Ectodermal cell (in vitro differentiated cells): Measurements from ENCODE around the gene DCAF8L2.
"Not testable (repeated sequence)": the region's sequence is repeated elsewhere in the genome, so short reads cannot be mapped to it uniquely, and the experiment has no call there.

Source experiments
- H3K27ac ChIP-seq: 2 replicates; pipeline ENCODE4 v1.7.0; 2013; ENCODE audit warnings: mild to moderate bottlenecking, low read depth, low read length; ENCODE audit not compliant: insufficient read depth, poor library complexity, severe bottlenecking
- H3K27me3 ChIP-seq: 2 replicates; pipeline ENCODE4 v1.7.0; 2013; ENCODE audit warnings: mild to moderate bottlenecking, low read length; ENCODE audit not compliant: insufficient read depth, control insufficient read depth, poor library complexity, severe bottlenecking
- H3K36me3 ChIP-seq: one replicate; pipeline ENCODE4 v1.7.0; 2013; ENCODE audit warnings: low read length; ENCODE audit not compliant: control insufficient read depth, insufficient read depth
- H3K4me1 ChIP-seq: one replicate; pipeline ENCODE4 v1.7.0; 2013; ENCODE audit warnings: low read length; ENCODE audit not compliant: control insufficient read depth, insufficient read depth
- H3K4me3 ChIP-seq: 2 replicates; pipeline ENCODE4 v1.7.0; 2013; ENCODE audit warnings: low read depth, low read length, control low read depth; ENCODE audit not compliant: insufficient read depth
- H3K9me3 ChIP-seq: 2 replicates; pipeline ENCODE4 v1.7.0; 2013; ENCODE audit warnings: mild to moderate bottlenecking, low read length, moderate library complexity; ENCODE audit not compliant: control insufficient read depth
- WGBS, 2 experiments: methylation state at CpG; one replicate each; pipeline ENCODE4 v1.1.7; 2013; ENCODE audit warnings: missing lambda C conversion rate in 2 of 2; 5-methylcytosine and 5-hydroxymethylcytosine counted together

Gene DCAF8L2

GRCh38 chrX:27731962-27732361, 141.8 kb downstream of the DCAF8L2 start:
- no peaks in the 10 kb centered on the region for H3K36me3 ChIP-seq
- no peaks in the 10 kb centered on the region for H3K9me3 ChIP-seq
- H3K4me3 ChIP-seq = no peak overlapping the region
- no peak overlapping the region for H3K27ac ChIP-seq
- no peaks in the 10 kb centered on the region for H3K4me1 ChIP-seq
- WGBS, 2 experiments = 92 to 97% methylated on average over 3 to 4 of the region's 5 CpGs
- no peaks in the 10 kb centered on the region for H3K27me3 ChIP-seq

DNA sequence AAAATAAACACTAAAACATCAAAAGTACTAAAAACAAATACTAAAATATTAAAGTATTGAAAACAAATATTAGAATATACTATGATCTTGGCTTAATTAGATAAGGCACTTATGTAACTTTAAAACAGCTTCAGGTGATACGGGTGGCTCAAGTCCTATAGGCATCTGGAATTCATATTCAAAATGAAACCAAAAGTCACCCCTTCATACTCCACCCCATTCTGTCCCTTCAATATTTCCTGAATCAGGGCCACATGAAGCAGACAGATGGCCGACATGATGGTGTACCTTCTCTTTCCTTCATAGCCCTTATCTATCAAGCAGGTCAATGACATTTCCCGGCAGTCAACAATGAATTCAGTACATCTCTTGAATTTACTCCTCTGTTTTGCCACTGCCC, 145.8 kb downstream of the DCAF8L2 start:
- 90 to 93% methylated on average over 3 of the region's 3 CpGs for WGBS, 2 experiments
- no peaks in the 10 kb centered on the region for H3K36me3 ChIP-seq
- H3K27me3 ChIP-seq = no peaks in the 10 kb centered on the region
- H3K4me3 ChIP-seq = no peak overlapping the region
- H3K4me1 ChIP-seq = no peaks in the 10 kb centered on the region
- H3K27ac ChIP-seq = no peak overlapping the region
- H3K9me3 ChIP-seq = no peaks in the 10 kb centered on the region

GRCh38 chrX:27740933-27741332, 150.8 kb downstream of the DCAF8L2 start:
- Histone ChIP-seq H3K4me3 (no peak overlapping the region), H3K36me3 (no peaks in the 10 kb centered on the region), H3K4me1 (no peaks in the 10 kb centered on the region), H3K27me3 (no peaks in the 10 kb centered on the region), H3K9me3 (no peaks in the 10 kb centered on the region), H3K27ac (no peak overlapping the region)
- WGBS, 2 experiments = 88 to 97% methylated on average over 2 to 3 of the region's 5 CpGs

DNA sequence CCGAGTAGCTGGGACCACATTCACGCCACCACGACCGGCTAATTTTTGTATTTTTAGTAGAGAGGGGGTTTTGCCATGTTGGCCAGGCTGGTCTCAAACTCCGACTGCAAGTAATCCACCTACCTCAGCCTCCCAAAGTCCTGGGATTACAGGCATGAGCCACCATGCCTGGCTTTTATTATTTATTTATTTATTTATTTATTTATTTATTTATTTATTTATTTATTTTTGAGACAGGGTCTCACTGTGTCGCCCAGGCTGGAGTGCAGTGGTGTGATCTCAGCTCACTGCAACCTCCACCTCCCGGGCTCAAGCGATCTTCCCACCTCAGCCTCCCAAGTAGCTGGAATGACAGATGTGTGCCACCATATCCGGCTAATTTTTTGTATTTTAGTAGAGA, 153.4 kb downstream of the DCAF8L2 start:
- not testable (repeated sequence) for H3K4me3 ChIP-seq, H3K27me3 ChIP-seq, H3K27ac ChIP-seq, H3K9me3 ChIP-seq, H3K4me1 ChIP-seq, H3K36me3 ChIP-seq
- WGBS, 2 experiments = 93 to 96% methylated on average over 4 to 9 of the region's 9 CpGs

DNA sequence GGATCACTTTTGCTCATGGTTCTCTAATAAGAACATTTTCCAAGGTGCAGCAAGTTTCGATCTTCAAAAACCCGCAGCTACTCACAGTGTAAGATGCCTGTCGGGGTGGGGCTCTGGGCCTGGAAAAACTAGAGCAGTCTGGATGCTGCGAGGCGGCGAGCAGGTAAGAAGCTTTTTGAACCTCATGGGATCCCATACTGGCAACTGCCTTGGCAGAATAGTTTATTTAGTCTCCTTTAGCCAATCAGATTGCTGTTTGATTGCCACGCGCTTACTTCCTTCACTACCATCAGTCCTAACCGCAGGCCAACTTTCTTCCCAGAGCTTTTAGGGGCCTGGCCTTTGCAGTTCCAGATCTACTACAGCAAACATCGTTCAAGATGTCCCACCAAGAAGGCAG, 156.4 kb downstream of the DCAF8L2 start:
- Histone ChIP-seq H3K27ac (no peak overlapping the region), H3K9me3 (no peaks in the 10 kb centered on the region), H3K4me1 (no peaks in the 10 kb centered on the region), H3K36me3 (no peaks in the 10 kb centered on the region), H3K4me3 (no peak overlapping the region), H3K27me3 (no peaks in the 10 kb centered on the region)
- WGBS, 2 experiments = 94 to 99% methylated on average over 10 of the region's 10 CpGs

- not testable (repeated sequence) for H3K4me1 ChIP-seq, H3K9me3 ChIP-seq, H3K36me3 ChIP-seq, H3K27me3 ChIP-seq, H3K4me3 ChIP-seq, H3K27ac ChIP-seq
- 100% methylated on average over 1 of the region's 2 CpGs; no CpG with 5 or more reads in 1 of the 2 experiments for whole genome bisulfite sequencing, 2 experiments
Measured at GRCh38 chrX:27750298-27750697, 160.2 kb downstream of the DCAF8L2 start.

DNA sequence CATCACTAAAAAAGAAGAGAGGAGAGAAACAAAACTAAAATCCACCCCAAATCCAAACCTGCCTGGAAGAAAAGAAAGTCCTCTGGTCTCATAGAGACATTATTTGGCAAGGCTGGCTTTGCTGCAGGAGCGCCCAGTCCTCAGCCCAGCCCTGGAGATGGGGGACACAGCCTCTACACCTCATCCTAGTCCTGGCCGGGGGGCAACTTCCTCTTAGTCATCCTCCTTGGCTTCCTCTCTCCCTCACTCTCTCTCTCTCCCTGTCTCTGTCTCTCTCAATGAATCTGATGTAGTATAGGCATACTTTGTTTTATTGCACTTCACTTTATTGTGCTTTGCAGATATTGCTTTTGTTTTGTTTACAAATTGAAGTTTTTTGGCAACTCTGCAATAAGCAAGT, 161.8 kb downstream of the DCAF8L2 start:
- Histone ChIP-seq H3K4me3 (no peak overlapping the region), H3K27me3 (no peaks in the 10 kb centered on the region), H3K9me3 (no peaks in the 10 kb centered on the region), H3K4me1 (no peaks in the 10 kb centered on the region), H3K27ac (no peak overlapping the region), H3K36me3 (no peaks in the 10 kb centered on the region)
- WGBS, 2 experiments = 45 to 50% methylated on average over 2 of the region's 2 CpGs

GRCh38 chrX:27765718-27766117, 175.6 kb downstream of the DCAF8L2 start:
- WGBS, 2 experiments = 86 to 91% methylated on average over 10 to 11 of the region's 12 CpGs
- Histone ChIP-seq H3K27me3 (no peaks in the 10 kb centered on the region), H3K36me3 (no peaks in the 10 kb centered on the region), H3K9me3 (no peaks in the 10 kb centered on the region), H3K27ac (no peak overlapping the region), H3K4me1 (no peaks in the 10 kb centered on the region), H3K4me3 (no peak overlapping the region)

DNA sequence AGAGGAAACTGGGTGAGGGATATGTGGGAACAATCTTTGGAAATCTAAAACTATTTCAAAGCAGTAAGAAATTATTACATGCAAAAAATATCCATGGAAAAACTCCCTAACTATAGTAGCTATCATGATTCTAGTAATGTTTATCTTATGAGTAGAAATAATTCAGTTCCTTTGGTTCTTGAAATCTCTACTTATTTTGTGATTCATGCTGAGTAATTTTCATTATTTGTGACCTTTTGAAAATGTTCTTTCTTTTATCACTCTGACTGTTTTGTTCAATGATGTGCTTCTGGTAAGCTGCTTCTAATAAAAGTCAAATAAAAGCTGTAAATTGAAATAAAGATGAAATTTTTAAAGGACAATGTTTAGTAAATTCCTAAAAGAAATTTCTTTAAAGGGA, 177.2 kb downstream of the DCAF8L2 start:
- no peak overlapping the region for H3K4me3 ChIP-seq
- H3K27me3 ChIP-seq = no peaks in the 10 kb centered on the region
- no peak overlapping the region for H3K27ac ChIP-seq
- no peaks in the 10 kb centered on the region for H3K36me3 ChIP-seq
- no peaks in the 10 kb centered on the region for H3K9me3 ChIP-seq
- H3K4me1 ChIP-seq = no peaks in the 10 kb centered on the region

GRCh38 chrX:27775984-27776383, 185.8 kb downstream of the DCAF8L2 start:
- Histone ChIP-seq H3K4me3 (no peak overlapping the region), H3K4me1 (no peaks in the 10 kb centered on the region), H3K36me3 (no peaks in the 10 kb centered on the region), H3K27ac (no peak overlapping the region), H3K27me3 (no peaks in the 10 kb centered on the region), H3K9me3 (no peaks in the 10 kb centered on the region)
- WGBS, 2 experiments = 83% methylated on average over 1 of the region's 2 CpGs; no CpG with 5 or more reads in 1 of the 2 experiments

DNA sequence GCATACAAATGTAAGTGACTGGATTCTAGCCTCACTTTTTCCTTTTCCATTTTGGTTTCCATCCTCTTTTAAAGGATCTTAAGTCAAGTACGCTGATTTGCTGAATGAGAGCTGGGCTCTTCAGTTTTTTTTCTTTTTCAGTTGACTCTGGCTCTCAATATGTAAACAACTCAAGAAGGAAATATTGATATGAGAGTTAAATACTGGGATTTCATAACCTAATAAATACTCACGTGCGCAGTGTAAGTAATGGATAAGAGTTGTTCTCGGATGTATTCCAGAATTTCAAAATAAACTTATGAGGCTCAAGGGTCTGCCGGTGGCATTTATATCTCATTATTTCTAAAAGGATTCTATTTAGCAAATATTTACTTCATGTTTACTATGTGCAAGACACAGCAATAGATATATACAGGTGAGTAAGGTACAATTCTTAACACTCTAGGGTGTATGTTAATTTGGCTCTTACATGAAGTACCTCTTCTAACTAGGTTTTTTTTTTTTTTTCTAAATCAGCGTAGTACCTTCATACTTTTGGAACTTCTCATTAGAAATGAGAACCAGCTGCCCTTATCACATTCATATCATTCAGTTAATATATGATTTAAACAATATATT, 206.6 kb downstream of the DCAF8L2 start:
- H3K9me3 ChIP-seq = no peaks in the 10 kb centered on the region
- no peaks in the 10 kb centered on the region for H3K4me1 ChIP-seq
- H3K27ac ChIP-seq = no peak overlapping the region
- no peaks in the 10 kb centered on the region for H3K27me3 ChIP-seq
- no peak overlapping the region for H3K4me3 ChIP-seq
- 100% methylated on average over 3 of the region's 6 CpGs; no CpG with 5 or more reads in 1 of the 2 experiments for WGBS, 2 experiments
- H3K36me3 ChIP-seq = no peaks in the 10 kb centered on the region
